Suprapubic skin (tissue), 4 donors: Measurements from ENCODE around the gene RAB33B. TPM values are rescaled to one million over a fixed set of nuclear protein-coding genes. Genes with fewer than 3 reads are reported as not detected.

ENCODE experiments used
- DNase-seq, 2 donors: peaks; one replicate each; pipeline ENCODE4 v3.0.0-alpha.2; 2019; ENCODE audit warnings: low spot score in 2 of 2
- H3K27ac ChIP-seq: fragments of 200-600 bp; sonication (generic); one replicate; pipeline ENCODE4 v1.5.1; 2019
- H3K27me3 ChIP-seq: fragments of 200-600 bp; sonication (generic); one replicate; pipeline ENCODE4 v1.5.1; 2019
- H3K36me3 ChIP-seq: fragments of 200-600 bp; sonication (generic); one replicate; pipeline ENCODE4 v1.5.1; 2019
- H3K4me1 ChIP-seq: fragments of 200-600 bp; sonication (generic); one replicate; pipeline ENCODE4 v1.5.1; 2019
- H3K4me3 ChIP-seq: fragments of 200-600 bp; sonication (generic); one replicate; pipeline ENCODE4 v1.5.1; 2019; ENCODE audit warnings: mild to moderate bottlenecking
- H3K9me3 ChIP-seq: fragments of 200-600 bp; sonication (generic); one replicate; pipeline ENCODE4 v1.5.1; 2019
- EP300 ChIP-seq: sonication (generic); formaldehyde crosslinking; IDR thresholded peaks from one replicate; pipeline ENCODE4 v1.6.1; 2017; ENCODE audit warnings: antibody characterized with exemption
- POLR2A ChIP-seq, 2 donors: fragments of 450-650 bp; IDR thresholded peaks; one replicate each; pipeline ENCODE4 v1.6.1; 2017; ENCODE audit warnings: antibody characterized with exemption in 2 of 2, mild to moderate bottlenecking in 2 of 2, moderate library complexity in 2 of 2
- POLR2AphosphoS5 ChIP-seq, 3 donors: sonication (generic); formaldehyde crosslinking; IDR thresholded peaks; one replicate each; pipeline ENCODE4 v1.6.1; 2017; ENCODE audit warnings: antibody characterized with exemption in 3 of 3
- WGBS: methylation state at CpG from one replicate; pipeline ENCODE4 v1.1.5; 2018; 5-methylcytosine and 5-hydroxymethylcytosine counted together
- total RNA-seq, 4 donors: library from RNA; depleted of rRNA; stranded (reverse); fragments of >200 nt; gene quantifications; one replicate each; pipeline ENCODE4 v1.1.0, GENCODE V29; 2016
- TF ChIP-seq, protein P1 (sequence below), 2 donors: fragments of 200-600 bp in 1 of 2; fragments of 450-650 bp in 1 of 2; sonication (generic) in 1 of 2; IDR thresholded peaks; one replicate each; pipeline ENCODE4 v1.5.1; 2016 to 2019; ENCODE audit warnings: antibody characterized with exemption in 2 of 2, mild to moderate bottlenecking in 1 of 2, moderate library complexity in 1 of 2

Gene RAB33B
- total RNA-seq, 4 donors from 2014 or later: 8.1 to 10.8 (median 9.2) TPM

DNA sequence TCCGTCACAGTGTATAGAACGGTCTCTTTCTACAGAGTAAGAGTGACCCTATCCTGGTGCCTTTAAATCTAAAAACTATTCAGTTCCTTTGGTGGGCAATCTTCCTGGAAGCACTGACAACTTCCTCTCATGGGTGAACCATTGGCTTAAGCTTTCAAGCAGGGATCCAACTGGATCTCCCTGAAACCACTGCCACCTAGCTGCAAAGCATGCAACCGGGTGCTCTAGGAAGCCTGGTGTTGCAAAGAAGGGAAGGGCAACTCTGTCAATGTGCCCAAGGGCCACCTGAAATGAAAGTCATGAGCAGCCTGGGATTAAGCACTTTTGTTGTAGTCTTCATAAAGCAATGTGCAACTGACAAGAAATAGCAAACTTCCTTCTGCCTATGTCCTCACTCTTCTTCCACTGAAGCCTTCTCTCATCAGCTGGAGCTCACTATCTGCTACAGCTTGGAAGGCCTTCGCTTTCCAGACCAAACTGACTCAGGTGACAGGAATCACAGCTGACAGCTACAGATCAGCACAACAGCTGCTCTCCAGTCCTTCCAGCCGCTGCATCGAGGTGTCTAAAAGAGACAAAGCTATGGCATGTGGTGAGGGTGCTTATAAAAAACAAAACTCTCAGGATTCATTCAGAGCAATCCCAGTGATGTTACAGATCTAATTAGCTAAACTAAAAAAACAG lies 55.9 kb downstream of the RAB33B start:
- no peaks in the 10 kb centered on the region for H3K27me3 ChIP-seq
- no peaks in the 10 kb centered on the region for H3K4me1 ChIP-seq
- no peak for TF ChIP-seq POLR2A (IDR thresholded peaks at IDR 0.05)
- TF ChIP-seq, protein P1, sequence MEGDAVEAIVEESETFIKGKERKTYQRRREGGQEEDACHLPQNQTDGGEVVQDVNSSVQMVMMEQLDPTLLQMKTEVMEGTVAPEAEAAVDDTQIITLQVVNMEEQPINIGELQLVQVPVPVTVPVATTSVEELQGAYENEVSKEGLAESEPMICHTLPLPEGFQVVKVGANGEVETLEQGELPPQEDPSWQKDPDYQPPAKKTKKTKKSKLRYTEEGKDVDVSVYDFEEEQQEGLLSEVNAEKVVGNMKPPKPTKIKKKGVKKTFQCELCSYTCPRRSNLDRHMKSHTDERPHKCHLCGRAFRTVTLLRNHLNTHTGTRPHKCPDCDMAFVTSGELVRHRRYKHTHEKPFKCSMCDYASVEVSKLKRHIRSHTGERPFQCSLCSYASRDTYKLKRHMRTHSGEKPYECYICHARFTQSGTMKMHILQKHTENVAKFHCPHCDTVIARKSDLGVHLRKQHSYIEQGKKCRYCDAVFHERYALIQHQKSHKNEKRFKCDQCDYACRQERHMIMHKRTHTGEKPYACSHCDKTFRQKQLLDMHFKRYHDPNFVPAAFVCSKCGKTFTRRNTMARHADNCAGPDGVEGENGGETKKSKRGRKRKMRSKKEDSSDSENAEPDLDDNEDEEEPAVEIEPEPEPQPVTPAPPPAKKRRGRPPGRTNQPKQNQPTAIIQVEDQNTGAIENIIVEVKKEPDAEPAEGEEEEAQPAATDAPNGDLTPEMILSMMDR (IDR thresholded peaks at IDR 0.05): peak in 1 of 2 donors; percentile 14
- H3K4me3 ChIP-seq: no peak overlapping the region
- H3K36me3 ChIP-seq: peaks cover 67% of the 10 kb centered on the region
- H3K9me3 ChIP-seq: no peaks in the 10 kb centered on the region
- no peak overlapping the region for H3K27ac ChIP-seq
- WGBS: 88% methylated on average over 5 of the region's 6 CpGs
- no peak for DNase-seq

DNA sequence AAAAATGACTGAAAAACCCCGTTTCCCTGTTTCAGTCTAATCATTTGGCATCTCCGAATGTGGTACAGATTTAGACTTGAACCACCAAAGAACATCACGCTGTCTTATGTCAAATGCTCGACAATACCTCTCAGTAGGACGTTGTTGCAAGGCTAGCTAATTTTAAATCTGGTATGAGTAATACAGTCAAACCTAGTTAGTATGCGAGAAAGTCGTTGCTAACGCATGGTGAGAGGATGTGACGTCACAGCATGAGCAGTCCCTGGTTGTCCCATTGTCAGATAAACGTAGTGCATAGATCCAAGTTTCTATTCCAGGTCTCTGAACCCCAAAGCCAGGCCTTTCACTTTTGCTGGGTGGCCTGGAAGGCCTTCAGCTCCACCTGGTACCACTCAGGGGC lies 57.4 kb downstream of the RAB33B start:
- H3K9me3 ChIP-seq: no peaks in the 10 kb centered on the region
- WGBS: 80% methylated on average over 10 of the region's 10 CpGs
- H3K36me3 ChIP-seq: peaks cover 76% of the 10 kb centered on the region
- no peak overlapping the region for H3K4me3 ChIP-seq
- no peak for DNase-seq
- TF ChIP-seq EP300 (no peak), POLR2AphosphoS5 (IDR thresholded peaks at IDR 0.05) (no peak), POLR2A (IDR thresholded peaks at IDR 0.05) (no peak)
- no peak overlapping the region for H3K27ac ChIP-seq
- no peaks in the 10 kb centered on the region for H3K4me1 ChIP-seq
- H3K27me3 ChIP-seq: no peaks in the 10 kb centered on the region

DNA sequence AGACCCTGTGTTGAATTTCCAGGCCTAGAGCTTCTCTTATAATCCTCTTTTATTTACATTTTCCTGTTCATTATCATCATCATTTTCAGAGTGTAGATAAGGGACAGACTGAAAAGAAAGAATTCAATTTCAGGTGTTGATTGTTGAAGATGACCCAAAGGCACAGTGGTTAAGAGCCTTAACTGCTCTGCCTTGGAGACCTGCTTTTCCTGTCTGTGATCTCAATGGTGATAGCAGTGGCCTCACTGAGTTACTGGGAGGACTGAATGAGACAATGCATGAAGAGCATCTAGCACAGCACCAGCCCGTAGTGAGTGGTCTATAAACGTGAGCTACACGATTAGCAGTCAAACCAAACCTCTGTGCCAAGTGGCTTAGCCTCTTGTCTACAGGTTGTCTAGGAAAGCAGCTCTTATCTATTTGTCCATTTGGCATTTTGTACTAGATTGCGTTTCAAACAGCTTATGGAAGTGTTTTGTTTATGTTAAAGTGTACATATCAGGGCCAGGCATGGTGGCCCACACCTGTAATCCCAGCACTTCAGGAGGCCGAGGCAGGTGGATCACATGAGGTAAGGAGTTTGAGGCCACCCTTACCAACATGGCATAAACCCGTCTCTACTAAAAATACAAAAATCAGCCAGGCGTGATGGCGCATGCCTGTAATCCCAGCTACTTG lies 60.6 kb downstream of the RAB33B start:
- DNase-seq: no peak
- no peak overlapping the region for H3K27ac ChIP-seq
- 96% methylated on average over 8 of the region's 8 CpGs for WGBS
- H3K27me3 ChIP-seq: no peaks in the 10 kb centered on the region
- TF ChIP-seq POLR2A (IDR thresholded peaks at IDR 0.05): no peak
- no peaks in the 10 kb centered on the region for H3K4me1 ChIP-seq
- no peak overlapping the region for H3K4me3 ChIP-seq
- peaks cover 82% of the 10 kb centered on the region for H3K36me3 ChIP-seq
- H3K9me3 ChIP-seq: no peaks in the 10 kb centered on the region

DNA sequence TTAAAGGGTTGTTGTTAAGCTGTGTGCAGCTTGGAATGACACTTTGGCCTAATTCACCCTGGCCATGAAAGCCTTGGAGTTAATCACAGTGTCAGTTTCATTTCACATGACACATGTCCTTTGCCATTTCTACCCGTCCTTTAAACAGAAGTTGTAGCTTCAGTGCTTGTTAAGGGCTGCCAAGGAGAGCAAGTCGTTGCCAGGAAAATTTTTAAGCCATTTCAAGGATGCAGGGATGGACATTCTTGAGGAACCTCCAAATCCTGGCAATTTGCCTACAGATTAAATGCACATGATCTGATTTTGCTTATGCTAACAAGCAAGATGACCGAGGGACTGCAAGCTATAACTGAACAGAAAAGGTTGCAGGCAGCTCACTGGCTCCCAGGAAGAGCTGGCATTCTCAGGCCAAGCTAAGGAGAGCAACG lies 61.6 kb downstream of the RAB33B start:
- Histone ChIP-seq H3K27me3 (no peaks in the 10 kb centered on the region), H3K36me3 (peaks cover 82% of the 10 kb centered on the region), H3K4me1 (no peaks in the 10 kb centered on the region), H3K27ac (no peak overlapping the region), H3K9me3 (no peaks in the 10 kb centered on the region), H3K4me3 (no peak overlapping the region)
- TF ChIP-seq, protein P1 (IDR thresholded peaks at IDR 0.05): no peak
- no peak for TF ChIP-seq POLR2A (IDR thresholded peaks at IDR 0.05)
- DNase-seq: no peak
- 51% methylated on average over 4 of the region's 4 CpGs for whole genome bisulfite sequencing

DNA sequence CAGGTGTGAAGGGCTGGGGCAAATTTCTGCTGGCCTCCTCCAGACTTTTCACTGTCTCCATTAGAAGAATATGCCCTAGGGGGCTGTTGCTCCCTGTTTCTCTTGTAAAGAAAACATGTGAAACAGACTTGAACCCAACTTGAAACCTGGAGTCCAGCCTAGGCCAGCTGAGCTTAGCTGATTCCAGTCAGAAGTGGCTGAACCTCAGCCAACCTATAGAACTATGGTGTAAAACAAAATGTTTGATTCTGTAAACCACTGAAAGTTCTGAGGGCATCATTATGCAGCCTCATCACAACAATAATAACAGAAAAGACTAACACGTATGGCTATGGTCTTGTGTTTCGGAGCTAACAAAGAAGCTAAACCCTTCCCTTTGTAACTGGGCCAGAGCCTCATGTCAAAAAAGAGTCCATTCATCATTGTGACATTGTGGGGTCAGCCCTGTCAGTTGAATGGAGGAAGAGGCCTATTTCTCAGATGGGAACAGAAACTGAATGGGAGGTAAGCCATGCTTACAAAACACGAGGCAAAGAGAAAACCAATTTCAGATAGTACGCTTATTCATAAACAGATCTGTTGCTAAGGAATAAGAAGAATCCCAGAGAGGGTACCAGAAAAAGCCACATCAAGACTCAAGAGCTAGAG lies 68.0 kb downstream of the RAB33B start:
- no peak for TF ChIP-seq EP300
- TF ChIP-seq POLR2A (IDR thresholded peaks at IDR 0.05): no peak
- DNase-seq: no peak
- no peaks in the 10 kb centered on the region for H3K27me3 ChIP-seq
- H3K27ac ChIP-seq: no peak overlapping the region
- 84% methylated on average over 4 of the region's 4 CpGs for WGBS
- H3K9me3 ChIP-seq: no peaks in the 10 kb centered on the region
- no peak overlapping the region for H3K4me3 ChIP-seq
- peaks cover 75% of the 10 kb centered on the region for H3K36me3 ChIP-seq
- no peaks in the 10 kb centered on the region for H3K4me1 ChIP-seq

DNA sequence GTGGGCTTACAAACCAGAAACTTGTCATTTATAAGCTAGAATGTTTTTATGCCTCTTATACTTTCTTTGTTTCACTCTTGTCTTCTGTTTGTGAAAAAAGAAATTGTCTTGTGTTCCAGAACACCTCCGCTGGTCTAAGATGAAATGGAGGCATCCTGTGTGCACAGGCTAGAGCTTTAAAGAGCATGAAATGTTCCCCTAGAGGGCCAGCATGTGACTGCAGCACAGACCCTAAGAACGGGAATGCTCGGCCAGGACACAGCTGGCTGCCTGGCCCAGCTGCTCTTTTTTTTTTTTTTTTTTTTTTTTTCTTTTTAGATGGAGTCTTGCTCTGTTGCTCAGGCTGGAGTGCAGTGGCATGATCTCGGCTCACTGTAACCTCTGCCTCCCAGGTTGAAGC lies 68.5 kb downstream of the RAB33B start:
- no peaks in the 10 kb centered on the region for H3K9me3 ChIP-seq
- no peak for TF ChIP-seq EP300
- TF ChIP-seq POLR2A (IDR thresholded peaks at IDR 0.05): no peak
- TF ChIP-seq, protein P1 (IDR thresholded peaks at IDR 0.05): no peak
- no peak for TF ChIP-seq POLR2AphosphoS5 (IDR thresholded peaks at IDR 0.05)
- 82% methylated on average over 4 of the region's 4 CpGs for WGBS
- peaks cover 72% of the 10 kb centered on the region for H3K36me3 ChIP-seq
- DNase-seq: no peak
- H3K4me1 ChIP-seq: peaks cover 5% of the 10 kb centered on the region
- H3K4me3 ChIP-seq: no peak overlapping the region
- H3K27me3 ChIP-seq: no peaks in the 10 kb centered on the region
- H3K27ac ChIP-seq: no peak overlapping the region
